PC-3 (cell line): Measurements from ENCODE around the gene TNS3.

Experiments used
- EZH2 ChIP-seq: fragments of 300-600 bp; sonication (generic); IDR thresholded peaks from one replicate; pipeline ENCODE4 v1.6.1; 2017; ENCODE audit warnings: antibody characterized with exemption, mild to moderate bottlenecking, low read length; ENCODE audit not compliant: unreplicated experiment
- TF ChIP-seq, protein P1 (sequence below): fragments of 300-600 bp; sonication (generic); conservative IDR thresholded peaks from 2 replicates; pipeline ENCODE4 v1.5.1; 2017; ENCODE audit warnings: antibody characterized with exemption, low read depth, mild to moderate bottlenecking, low read length

DNA sequence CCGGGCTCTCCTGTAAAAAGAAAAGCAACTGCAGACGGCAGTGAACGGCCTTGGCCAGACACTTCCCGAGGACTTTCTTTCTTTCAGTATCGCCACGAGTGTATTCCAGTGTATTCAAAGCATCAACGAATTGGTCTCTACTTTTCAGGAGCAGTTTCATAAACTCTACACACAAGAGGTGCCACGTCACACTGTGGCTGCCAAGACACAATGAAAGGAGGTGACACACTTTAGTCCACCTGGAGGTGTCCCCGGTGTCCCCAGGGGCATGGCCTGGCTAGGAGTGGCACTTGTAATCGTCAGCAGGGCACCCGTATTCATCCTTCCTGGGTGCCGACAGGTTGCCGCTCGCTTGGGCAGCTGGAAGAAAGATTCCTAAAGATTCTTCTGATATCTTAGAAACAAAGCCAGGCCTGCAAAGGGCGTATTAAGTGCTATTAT, 5.0 kb downstream of the TNS3 start:
- TF ChIP-seq, protein P1, sequence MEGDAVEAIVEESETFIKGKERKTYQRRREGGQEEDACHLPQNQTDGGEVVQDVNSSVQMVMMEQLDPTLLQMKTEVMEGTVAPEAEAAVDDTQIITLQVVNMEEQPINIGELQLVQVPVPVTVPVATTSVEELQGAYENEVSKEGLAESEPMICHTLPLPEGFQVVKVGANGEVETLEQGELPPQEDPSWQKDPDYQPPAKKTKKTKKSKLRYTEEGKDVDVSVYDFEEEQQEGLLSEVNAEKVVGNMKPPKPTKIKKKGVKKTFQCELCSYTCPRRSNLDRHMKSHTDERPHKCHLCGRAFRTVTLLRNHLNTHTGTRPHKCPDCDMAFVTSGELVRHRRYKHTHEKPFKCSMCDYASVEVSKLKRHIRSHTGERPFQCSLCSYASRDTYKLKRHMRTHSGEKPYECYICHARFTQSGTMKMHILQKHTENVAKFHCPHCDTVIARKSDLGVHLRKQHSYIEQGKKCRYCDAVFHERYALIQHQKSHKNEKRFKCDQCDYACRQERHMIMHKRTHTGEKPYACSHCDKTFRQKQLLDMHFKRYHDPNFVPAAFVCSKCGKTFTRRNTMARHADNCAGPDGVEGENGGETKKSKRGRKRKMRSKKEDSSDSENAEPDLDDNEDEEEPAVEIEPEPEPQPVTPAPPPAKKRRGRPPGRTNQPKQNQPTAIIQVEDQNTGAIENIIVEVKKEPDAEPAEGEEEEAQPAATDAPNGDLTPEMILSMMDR: no peak
- no peak for TF ChIP-seq EZH2
